GM18511 (cell line): ENCODE measurements around the gene NR3C2.
"Not testable (repeated sequence)": the region's sequence is repeated elsewhere in the genome, so short reads cannot be mapped to it uniquely, and the experiment has no call there.

Experiments used
- ATAC-seq: cut with Tn5 transposase; IDR thresholded peaks from one replicate; pipeline ENCODE4 v1.9.1; 2021; ENCODE audit warnings: mild to moderate bottlenecking, moderate library complexity; ENCODE audit not compliant: unreplicated experiment

Gene NR3C2

DNA sequence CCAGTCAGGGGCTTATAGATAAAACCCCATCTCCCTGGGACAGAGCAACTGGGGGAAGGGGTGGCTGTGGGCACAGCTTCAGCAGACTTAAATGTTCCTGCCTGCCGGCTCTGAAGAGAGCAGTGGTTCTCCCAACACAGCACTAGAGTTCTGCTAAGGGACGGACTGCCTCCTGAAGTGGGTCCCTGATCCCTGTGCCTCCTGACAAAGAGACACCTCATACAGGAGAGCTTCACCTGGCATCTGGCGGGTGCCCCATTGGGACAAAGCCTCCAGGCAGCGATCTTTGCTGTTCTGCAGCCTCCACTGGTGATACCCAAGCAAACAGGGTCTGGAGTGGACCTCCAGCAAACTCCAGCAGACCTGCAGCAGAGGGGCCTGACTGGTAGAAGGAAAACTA, 359.1 kb downstream of the NR3C2 start:
- not testable (repeated sequence) for ATAC-seq

DNA sequence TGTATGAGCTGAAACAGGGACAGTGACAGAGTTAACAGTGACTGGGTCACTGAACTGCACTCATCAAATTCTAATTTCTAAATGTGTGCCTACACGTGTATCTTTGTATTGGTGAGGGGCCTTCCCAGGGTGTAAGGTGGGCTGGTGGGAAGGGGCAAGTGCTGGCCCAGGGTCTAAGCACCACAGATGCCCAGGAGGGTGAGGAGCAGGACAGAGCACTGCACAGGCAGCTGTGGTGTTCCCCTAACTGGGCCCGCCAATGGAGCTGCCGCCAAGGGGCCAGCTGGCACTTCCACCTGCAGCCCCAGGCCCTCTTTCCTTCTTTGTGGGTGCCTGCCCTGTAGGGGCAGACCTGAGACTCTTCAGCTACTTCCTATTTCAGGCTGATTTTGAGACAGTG, 360.5 kb downstream of the NR3C2 start:
- no peak for ATAC-seq

DNA sequence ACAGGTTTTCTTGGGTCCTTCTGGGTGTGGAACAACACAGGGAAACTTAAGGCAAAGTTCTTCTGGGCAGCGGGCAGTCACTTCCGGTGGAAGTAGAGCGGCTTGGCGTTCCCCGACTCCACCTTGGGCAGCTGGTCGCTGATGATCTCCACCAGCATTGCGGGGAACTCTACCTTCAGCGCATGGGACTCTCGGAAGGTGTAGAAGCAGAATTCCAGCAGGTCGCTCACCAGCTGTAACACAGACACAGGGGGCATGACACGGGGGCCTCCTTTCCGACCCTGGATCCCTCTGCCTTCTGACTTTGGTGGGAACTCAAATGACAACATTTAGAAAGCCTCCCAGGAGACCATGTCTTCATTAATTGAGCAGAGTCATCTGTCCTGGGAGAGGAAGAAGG, 360.9 kb downstream of the NR3C2 start:
- ATAC-seq, result no peak

DNA sequence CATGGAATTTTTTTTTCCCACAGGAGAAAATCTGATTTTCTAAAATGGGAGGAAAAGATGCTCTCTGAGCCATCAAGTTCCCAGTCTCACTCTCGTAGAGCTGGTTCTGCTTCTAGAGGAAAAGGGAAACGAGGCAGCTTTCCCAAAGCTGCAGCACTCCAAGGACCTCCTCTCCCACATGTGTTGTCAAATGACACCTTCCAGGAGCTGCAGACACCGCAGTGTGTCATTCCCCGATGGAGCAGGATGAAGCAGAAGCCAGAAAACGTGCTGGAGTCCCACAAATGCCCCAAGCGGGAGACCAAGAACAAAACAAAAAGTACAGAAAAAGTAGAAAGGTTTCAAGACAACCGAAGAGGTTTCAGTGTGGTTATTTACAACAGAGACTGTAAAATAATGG, 362.3 kb downstream of the NR3C2 start:
- no peak for ATAC-seq

DNA sequence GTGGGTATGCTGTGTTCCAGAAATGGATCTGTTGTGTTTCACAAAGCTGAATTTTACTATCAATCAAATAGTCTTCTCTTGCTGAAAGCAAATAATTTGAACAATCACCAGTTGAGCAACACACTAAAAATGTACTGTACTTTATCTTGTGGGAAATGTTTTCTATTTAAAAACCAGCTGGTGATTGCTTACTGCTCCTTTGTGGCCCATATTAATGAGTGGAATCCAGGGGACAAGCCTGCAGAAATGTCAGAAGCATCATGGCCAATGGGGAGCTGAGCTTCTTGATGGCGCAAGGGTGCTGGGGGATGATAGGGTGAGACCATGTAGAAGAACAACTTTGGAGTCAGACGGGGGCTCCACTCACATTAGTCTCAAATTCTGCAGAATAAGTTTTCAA, 364.2 kb downstream of the NR3C2 start:
- no peak for ATAC-seq

DNA sequence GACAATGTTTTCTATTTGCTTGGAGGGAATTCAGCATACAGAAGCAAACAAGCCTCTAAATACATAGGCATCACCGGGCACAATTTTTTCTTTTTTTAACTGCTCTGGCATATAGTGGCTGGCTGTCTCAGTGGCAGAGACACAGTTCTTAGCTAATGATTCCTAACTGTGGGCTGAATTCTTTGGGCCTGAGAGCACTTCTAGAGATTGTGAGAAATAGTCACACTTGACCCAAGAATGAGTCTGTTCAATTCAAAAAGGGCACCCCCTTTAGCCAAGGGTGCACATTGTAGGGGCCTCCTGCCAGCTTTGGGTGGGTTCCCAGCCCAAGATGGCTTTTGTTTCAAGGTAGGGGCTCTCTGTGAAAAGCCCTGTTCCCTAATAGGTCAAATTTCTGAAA, 364.6 kb downstream of the NR3C2 start:
- ATAC-seq, result no peak

DNA sequence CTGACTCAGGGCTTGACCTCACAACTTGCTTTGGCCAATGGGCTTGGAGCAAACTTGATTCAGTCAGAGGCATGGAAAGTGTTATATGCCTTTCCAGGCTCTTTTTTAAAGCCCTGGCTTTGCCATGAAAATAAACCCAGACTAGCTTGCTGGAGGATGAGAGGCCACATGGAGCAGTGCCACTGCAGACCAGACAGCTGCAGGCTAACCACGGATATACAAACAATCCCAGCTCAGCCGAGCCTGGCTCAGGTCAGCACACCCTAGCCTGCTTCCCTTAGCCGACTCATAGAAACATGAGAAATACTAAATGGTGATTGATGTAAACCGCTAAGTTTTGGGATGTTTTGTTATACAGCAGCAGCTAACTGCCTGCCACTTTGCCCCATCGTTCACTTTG, 365.2 kb downstream of the NR3C2 start:
- ATAC-seq, result no peak

DNA sequence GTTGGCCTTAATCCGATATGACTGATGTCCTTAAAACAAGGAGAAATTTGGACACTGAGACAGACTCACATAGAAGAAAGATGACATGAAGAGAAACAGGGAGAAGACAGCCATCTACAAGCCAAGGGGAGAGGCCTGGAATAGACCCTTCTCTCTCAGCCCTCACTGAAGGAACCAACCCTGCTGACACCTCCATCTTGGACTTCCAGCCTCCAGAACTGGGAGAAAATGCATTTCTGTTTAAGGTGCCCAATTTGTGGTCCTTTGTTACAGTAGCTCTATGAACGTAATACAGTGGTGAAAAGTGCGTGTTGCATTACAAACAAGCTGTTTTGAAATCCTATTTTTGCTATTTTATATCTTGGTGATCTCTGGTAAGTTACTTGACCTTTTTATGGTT, 366.8 kb downstream of the NR3C2 start:
- ATAC-seq, result no peak

DNA sequence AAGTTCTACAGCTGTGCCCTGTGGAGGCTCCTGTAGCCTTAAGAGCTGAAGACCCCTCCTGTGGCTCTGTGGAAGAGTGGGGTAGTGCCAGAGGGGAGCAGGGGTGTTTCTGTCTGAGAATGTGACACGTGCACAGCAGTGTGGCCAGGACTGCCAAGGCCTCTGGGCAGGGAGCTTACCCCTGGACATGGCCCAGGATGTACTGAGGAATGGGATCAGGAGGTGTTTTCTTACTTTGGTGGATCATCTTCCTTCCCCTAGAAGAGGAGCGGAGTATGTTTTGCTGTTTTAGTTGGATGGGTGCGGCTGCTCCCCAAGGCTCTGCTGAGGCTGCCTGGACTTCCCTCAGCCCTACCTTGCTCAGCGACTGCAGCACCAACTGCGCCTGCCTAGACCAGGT, 367.8 kb downstream of the NR3C2 start:
- no peak for ATAC-seq

DNA sequence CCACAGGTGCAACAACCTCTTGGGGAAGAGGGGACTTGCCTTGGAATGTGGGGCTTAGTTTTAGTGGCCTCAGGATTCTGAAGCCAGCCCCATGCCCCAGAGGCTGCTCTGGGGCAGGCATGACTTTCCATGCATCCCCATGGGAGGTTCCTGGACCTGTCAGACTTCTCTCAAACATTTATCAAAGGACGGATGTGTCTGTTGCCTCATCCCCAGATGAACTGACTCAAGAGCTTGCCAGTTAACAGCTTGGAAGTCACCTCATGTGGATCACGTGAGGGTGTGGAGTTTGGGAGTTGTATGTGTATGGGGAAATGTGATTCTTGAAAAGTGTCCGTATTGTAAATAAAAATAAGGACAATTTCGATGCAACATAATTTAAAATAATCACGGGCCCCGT, 368.9 kb downstream of the NR3C2 start:
- ATAC-seq, result no peak

DNA sequence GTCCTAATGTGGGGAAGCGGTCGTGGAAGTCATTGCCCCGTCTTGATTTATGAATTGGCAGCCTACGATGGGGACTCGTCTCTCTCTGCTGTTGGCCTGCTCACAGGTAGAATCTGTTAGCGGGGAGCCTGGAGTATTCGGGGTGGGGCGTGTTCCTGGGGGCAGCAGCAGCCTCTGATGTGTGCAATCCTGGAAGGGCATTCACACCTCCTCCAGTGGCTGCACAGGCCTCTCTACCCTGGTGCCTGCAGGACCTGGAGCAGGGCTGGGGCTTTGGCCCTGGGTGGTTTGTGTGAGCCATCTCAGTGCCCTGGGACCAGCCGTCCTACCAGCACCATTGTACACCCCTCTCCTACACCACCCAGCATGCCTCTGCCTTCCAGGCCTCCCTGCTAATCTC, 369.4 kb downstream of the NR3C2 start:
- no peak for ATAC-seq

DNA sequence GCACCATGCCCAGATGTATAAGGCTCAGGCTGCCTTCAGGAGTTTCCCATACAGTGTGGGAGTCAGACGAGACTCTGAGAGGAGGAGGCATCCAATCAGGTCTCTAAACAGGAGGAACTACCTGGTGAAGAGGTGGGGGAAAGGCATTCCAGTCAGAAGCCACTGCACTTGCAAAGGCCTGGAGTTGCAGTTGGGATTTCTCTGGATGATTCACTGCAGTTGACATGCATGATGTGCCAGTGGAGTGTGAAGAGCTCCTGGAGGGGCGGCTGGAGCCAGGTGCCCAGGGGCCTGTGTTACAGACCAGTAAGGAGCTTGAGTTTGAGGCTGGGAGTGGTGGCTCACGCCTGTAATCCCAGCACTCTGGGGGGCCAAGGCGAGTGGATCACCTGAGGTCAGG, 371.2 kb downstream of the NR3C2 start:
- ATAC-seq, result no peak

DNA sequence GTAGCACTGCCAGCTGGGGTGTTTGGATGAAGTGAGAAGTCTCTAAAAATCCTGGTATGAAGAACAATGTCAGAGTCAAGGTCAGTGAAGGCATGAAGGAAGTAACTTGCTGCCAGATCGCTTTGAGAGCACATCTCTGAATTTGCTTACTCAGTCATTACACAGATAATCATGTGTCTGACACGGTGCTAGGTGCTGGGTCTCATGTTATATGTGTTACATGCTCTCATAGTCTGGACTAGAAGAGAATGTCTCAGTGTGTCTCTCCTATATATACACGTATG, 372.4 kb downstream of the NR3C2 start:
- no peak for ATAC-seq

DNA sequence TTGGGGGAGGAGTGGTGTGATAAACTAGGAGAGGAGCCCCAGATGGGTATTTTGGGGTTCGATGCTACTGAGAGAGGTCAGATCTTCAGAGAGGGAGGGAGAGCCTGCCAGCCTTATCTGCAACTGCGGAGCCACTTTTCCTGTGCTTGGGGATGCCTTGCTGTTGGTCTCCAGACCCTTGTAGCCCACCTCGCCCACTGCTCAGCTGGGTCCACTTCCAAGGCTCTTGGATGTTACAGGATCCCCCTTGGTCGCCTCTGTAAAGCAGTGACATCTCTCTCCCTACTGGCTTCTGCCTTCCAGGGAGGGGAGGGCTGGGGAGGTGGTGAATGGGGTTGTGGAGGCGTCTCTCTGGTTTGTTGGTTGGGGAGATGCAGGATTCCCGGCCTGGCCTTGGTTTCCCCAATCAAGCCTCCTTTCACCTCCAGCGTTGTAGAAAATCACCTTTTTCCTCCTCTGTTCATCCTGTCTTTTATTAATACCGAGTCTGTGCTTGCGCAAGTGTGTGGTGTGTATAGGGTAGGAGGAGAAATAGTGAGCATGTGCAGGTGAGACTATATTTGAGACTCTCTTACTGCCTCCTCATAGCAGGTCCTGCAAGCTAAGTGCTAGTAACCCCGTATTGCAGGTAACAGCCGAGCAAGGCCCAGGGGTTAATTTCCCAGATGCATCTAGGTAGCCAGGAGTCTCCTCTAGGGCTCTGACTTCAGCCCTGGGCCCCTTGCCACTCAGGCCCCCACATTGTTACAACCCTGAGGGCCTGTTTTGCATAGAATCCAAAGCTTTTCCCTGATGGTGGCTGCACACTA, 372.9 kb downstream of the NR3C2 start:
- ATAC-seq, result no peak

DNA sequence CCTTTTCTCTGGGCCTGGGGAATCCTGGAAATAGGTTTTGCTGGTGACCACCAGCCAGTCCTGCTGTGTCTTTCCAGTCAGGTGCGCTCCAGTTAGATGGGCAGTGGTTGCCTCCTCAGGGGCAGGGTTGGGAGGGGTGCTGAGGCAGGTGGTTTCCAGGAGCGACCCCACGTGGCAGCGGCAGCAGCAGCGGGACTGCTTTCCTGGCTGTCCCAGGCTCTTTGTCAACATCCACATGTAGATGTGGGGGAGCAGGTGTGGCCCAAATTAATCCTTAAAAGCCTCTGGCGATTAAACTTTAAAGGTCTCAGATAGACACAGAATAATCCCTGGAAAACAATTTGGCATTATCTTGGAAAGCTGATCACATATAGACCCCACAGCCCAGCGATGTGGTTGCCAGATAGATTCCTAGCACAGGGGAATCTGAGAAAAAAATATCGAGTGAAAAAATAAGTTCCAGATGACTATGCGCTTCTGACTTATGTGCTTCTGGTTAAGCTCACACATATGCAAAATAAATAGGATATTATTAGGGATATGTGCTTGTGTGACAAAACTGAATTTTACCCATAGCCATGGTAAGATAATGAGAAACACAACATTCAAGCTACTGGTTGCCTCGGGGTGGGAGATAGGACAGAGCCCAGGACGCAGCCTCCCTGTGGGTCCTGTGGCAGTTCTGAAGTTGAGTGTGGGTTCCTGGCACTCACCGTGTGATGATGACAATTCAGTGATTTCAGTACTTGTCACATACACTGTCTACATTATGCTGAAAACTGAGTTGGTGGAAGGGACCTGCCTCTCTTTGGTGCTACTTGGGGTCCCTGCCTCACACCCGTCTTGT, 373.9 kb downstream of the NR3C2 start:
- no peak for ATAC-seq

DNA sequence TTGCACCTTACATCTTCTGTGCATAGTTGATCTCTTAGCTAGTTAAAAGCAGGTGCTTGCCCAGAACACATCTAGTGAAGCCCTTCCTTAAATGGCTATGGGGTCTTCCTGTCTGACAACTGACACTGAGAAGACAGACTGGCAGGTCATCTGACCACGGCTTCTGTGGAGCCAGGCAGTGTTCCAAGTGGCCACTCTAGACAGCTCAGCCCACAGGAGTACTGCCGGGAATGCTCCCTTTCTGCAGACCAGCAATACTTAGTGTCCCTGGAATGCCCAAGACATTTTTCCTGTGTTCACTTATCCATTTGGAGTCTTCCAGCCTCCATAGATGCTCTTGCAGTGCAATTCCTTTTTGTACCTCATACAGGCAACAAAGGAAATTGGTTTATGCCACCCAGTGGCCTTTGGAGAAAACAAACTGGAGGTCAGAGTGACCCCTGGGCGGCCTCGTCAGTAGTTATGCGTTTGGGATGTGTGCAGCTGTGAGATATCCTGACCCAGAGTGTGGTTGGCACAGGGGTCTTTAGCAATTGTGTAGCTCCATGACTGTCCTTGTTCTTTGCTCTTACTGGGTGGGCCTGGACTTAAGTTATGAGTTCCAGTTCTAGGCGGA, 374.8 kb downstream of the NR3C2 start:
- no peak for ATAC-seq

DNA sequence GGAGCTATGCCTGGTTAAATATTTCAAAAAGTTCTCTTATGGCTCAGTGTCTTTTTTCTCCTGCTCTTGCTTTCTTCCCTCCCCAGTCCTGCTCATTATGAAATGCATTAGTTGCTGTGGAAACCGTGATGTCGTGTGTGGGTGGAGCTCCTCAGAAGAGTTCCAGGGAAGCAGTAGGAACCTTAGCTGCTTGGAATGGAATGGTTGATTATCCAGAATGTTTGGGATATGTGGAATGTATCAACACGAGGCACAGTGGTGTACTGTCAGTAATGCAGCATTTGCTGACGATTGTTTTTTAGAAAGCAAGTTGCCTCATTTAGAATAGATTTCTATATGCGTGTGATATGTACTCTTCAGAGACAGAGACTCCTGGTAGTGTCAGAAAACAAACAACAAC, 377.1 kb downstream of the NR3C2 start:
- no peak for ATAC-seq

DNA sequence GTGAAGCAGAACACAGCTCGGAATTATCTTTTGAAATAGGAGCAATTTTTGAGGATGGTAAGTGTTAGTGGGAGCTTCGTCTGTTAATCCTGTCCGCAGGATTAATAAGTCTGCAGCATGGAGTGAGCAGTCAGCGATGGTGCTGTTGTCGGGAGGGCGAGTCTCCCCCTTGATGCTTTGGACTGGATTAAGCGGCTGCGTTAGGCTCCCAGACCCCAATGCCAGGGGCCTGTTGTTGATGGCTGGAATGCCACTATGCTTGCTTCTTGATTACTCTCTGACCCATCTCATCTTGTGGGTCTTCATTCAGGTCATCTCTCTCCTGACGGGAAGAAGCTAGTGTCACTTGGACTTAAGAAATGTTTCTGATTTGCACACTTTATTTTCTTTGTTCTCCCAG, 377.8 kb downstream of the NR3C2 start:
- ATAC-seq, result no peak

DNA sequence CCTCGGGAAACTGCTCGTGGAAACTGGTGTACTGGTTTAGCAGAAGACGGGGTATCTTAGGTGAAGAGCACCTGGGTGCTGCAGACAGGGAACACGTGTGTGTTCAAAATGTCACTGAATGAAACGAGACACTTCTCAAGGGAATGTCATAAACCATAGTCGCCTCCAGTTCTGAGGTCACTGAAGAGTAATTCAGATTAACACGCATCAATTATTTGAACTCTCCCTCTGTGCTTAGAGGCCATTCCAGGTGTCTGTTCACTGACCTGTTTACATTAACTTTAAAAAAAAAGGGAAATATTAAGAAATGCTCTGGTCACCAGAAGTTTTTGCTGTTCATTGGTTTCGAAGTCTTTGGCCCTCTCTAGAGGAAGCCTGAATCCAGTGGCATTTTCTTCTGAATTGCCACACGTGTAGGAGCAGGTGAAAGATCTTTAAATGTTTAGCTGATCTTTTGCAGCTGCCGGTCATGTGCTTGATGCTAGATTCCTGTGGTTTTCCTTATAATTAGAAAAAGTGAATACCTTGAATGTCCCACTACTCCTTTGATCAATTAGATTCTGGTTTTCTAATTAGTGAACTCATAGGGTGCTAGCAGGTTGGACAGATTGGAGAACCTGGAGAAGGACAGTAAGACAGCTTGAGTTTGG, 379.8 kb downstream of the NR3C2 start:
- ATAC-seq, result no peak

DNA sequence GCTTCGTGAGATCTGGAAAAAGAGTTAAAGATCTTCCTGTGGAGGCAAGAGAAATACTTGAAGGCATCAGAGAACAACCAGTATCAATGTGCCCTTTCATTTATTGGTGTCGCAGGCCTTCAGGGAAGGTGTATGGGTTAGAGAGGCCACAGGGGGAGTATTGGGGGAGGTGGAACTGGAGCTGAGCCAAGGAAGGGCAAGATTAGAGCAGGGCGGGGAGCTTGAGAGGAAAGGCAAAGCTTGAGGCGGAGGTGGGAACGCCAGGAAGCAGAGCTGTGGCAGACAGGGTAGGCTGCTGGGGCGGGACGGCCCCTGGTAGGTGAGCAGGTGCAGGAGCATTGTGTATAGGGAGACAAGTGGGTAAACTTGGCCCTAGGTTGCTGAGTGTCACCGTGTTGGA, 380.4 kb downstream of the NR3C2 start:
- ATAC-seq, result no peak

DNA sequence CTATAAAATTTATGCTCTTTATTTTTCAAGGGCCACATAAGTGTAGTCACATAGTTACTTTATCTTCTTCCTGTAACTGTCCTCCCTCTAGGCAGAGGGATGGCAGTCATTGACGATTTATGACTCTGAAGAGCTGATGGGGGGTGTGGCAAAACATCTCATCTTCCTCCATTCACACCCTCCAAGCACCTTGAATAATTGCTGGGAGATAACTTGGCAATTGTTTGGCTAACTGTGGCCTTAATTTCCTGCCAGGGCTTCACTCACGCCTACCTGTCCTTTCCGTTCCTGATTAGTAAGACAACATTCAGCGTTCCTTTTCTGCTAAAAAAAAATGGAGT, 381.1 kb downstream of the NR3C2 start:
- ATAC-seq, result no peak
